Body of pancreas (tissue), 4 donors: ENCODE data around the gene IFNA7.
"Not testable (repeated sequence)": the region's sequence is repeated elsewhere in the genome, so short reads cannot be mapped to it uniquely, and the experiment has no call there.

Experiments used
- CTCF ChIP-seq, 7 experiments: fragments of 450-650 bp in 4 of 7; fragments of 200-600 bp in 3 of 7; sonication (generic) in 3 of 7; IDR thresholded peaks; one replicate each; pipeline ENCODE4 v1.5.1; 2016 to 2019; ENCODE audit warnings: antibody characterized with exemption in 7 of 7
- POLR2A ChIP-seq, 3 donors: fragments of 450-650 bp; IDR thresholded peaks; one replicate each; pipeline ENCODE4 v1.6.1; 2016; ENCODE audit warnings: antibody characterized with exemption in 3 of 3, mild to moderate bottlenecking in 2 of 3

DNA sequence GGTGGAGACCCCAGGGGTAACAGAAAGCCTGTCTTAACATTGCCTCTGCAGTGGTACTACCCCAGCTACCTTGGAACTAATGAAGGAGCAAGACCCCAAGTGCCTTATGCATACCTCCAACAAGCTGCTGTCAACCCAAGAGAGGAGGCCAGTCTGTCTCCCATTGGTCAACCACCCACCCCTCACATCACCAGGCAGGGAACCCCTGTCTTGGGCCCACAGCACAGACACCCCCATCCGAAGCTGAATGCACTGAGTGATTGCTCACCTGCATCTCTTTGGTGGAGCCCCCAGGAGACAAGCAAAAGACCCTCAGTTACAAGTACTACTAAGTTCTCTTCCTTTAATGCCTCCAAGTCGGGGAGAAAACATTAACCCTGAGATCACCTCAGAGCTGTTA lies 10.2 kb upstream of the IFNA7 start:
- not testable (repeated sequence) for TF ChIP-seq CTCF, POLR2A (IDR thresholded peaks at IDR 0.05)
